A673 (cell line): Measurements from ENCODE around the gene MBNL2.

Experiments used
- CTCF ChIP-seq: fragments of 300-800, 200-600 bp; sonication (generic); conservative IDR thresholded peaks from 2 replicates; pipeline ENCODE4 v1.5.1; 2017; ENCODE audit warnings: low read depth, mild to moderate bottlenecking, antibody characterized with exemption, low read length, moderate library complexity, mixed read lengths
- EZH2 ChIP-seq: fragments of 200-600 bp; sonication (generic); IDR thresholded peaks from 2 replicates; pipeline ENCODE4 v1.6.1; 2017; ENCODE audit warnings: borderline replicate concordance, low read depth, mild to moderate bottlenecking, mixed read lengths, antibody characterized with exemption, low read length; ENCODE audit not compliant: poor library complexity, severe bottlenecking

- no peak for TF ChIP-seq EZH2
- TF ChIP-seq CTCF, result no peak
These were observed 3.9 kb downstream of the MBNL2 start for GRCh38 chr13:97226013-97226412.
